Eye (tissue), 1 donor: Measurements from ENCODE around the gene ANKRD29.
"Not testable (repeated sequence)": the region's sequence is repeated elsewhere in the genome, so short reads cannot be mapped to it uniquely, and the experiment has no call there.

Experiments used
- DNase-seq: peaks from one replicate; pipeline ENCODE4 v3.0.0-alpha.2; 2015

Gene ANKRD29

GRCh38 chr18:23580677-23581367 lies 81.9 kb downstream of the ANKRD29 start:
- DNase-seq = no peak

- no peak for DNase-seq
Measured at GRCh38 chr18:23578891-23579653, 83.6 kb downstream of the ANKRD29 start.

GRCh38 chr18:23578067-23578701 lies 84.5 kb downstream of the ANKRD29 start:
- no peak for DNase-seq

GRCh38 chr18:23577521-23577920 lies 85.2 kb downstream of the ANKRD29 start:
- not testable (repeated sequence) for DNase-seq

- no peak for DNase-seq
Measured at GRCh38 chr18:23575309-23575651, 87.4 kb downstream of the ANKRD29 start.

- DNase-seq = no peak
Measured at GRCh38 chr18:23574611-23575308, 88.0 kb downstream of the ANKRD29 start.

- DNase-seq = no peak
Measured at GRCh38 chr18:23573626-23574431, 88.9 kb downstream of the ANKRD29 start.

GRCh38 chr18:23573020-23573419 lies 89.7 kb downstream of the ANKRD29 start:
- DNase-seq = no peak

- DNase-seq = no peak
Measured at GRCh38 chr18:23572570-23572969, 90.1 kb downstream of the ANKRD29 start.

- DNase-seq = no peak
Measured at GRCh38 chr18:23572012-23572411, 90.7 kb downstream of the ANKRD29 start.

- no peak for DNase-seq
Measured at GRCh38 chr18:23570912-23571504, 91.7 kb downstream of the ANKRD29 start.

- no peak for DNase-seq
Measured at GRCh38 chr18:23569299-23570063, 93.2 kb downstream of the ANKRD29 start.

- no peak for DNase-seq
Measured at GRCh38 chr18:23568281-23569138, 94.2 kb downstream of the ANKRD29 start.

- no peak for DNase-seq
Measured at GRCh38 chr18:23567671-23568070, 95.0 kb downstream of the ANKRD29 start.

- DNase-seq = no peak
Measured at GRCh38 chr18:23565916-23566547, 96.7 kb downstream of the ANKRD29 start.

- no peak for DNase-seq
Measured at GRCh38 chr18:23563377-23564043, 99.2 kb downstream of the ANKRD29 start.

- no peak for DNase-seq
Measured at GRCh38 chr18:23560186-23560585, 102.5 kb downstream of the ANKRD29 start.

GRCh38 chr18:23557511-23557910 lies 105.2 kb downstream of the ANKRD29 start:
- DNase-seq = not testable (repeated sequence)

GRCh38 chr18:23556145-23556780 lies 106.4 kb downstream of the ANKRD29 start:
- no peak for DNase-seq
